NOMO-1 treated with DMSO at 0.1 percent for 48 hours (cell line): ENCODE measurements around the gene PCNP.
"Not testable (repeated sequence)": the region's sequence is repeated elsewhere in the genome, so short reads cannot be mapped to it uniquely, and the experiment has no call there.

Experiments used
- DNase-seq: peaks from one replicate; lab custom pipeline; 2025; ENCODE audit not compliant: unreplicated experiment; lab: John Stamatoyannopoulos, UW

PCNP gene

DNA sequence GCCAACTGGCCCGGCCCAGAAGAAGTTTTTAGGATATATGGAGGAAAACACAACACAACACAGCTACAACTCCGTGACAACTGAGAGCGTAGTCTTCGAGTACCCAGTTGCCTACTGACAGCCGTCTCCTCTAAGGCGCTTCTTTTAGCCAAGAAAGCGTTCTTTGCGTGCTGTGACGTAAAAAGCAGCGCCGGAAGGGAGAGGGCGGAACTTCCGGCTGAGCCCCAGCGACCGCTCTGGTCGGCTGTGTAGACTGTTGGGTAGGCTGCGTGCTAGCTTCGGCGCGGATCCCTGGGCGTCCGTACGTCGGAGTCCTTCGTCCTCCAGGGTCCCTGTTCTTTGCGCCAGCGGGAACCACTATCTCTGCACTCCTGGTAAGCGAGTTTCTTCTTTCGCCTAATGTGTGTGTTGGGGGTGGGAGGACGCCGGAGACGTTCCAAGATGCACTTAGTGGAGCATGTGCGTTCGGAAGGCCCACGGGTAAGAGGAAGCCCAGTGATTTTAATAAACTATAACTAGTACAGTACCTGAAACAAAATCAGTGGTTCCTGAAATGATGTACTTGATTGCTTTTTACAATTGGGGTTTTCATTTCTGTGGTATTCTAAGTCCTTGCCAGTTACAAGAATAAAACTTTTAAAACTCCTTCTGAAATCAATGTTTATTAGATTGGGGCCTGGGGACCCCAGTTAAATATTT is 12.2 kb upstream of the PCNP start, which contains the start of gene TRMT10C:
Gene TRMT10C, plus strand, starts transcription at position 239 of the 699 bp plus-strand sequence. CDS start 2,914 bp downstream, outside the sequence.
- peak; percentile 83 for DNase-seq

DNA sequence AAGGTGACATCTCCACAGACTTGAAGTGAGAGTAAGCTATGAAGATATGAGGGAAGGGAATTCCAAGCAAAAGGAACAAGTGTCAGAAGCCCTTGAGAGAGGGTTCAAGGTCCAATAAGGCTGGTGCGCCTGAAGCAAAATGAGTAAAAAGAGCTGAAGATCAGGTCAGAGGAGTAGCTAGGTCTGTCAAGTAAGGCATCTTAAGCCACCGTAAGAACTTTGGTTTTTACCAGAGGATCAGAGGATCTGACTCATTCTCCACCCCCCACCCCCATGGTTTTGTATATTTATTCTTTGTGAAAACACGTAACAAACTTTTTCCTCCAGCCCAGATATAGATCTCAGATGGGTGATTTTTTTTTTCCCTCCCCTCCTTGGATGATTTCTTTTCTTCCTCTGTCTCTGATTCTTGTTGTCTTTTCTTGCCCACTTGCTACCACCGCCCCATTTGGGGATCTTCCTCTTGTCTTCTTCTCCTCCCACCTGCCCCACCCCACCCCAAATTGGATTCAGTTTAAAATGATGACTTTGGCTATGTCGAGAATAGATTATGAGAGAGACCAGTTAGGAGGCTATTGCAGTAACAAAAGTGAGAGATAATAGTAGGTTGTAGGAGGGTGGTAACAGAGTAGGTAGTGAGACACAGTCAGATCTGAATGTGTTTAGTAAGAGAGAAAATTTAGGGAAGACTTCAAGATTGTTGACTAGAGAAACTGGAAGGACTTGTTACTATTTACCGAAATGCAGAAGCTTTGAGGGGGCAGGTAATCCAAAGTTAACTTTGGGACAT is 6.3 kb upstream of the PCNP start:
- no peak for DNase-seq

DNA sequence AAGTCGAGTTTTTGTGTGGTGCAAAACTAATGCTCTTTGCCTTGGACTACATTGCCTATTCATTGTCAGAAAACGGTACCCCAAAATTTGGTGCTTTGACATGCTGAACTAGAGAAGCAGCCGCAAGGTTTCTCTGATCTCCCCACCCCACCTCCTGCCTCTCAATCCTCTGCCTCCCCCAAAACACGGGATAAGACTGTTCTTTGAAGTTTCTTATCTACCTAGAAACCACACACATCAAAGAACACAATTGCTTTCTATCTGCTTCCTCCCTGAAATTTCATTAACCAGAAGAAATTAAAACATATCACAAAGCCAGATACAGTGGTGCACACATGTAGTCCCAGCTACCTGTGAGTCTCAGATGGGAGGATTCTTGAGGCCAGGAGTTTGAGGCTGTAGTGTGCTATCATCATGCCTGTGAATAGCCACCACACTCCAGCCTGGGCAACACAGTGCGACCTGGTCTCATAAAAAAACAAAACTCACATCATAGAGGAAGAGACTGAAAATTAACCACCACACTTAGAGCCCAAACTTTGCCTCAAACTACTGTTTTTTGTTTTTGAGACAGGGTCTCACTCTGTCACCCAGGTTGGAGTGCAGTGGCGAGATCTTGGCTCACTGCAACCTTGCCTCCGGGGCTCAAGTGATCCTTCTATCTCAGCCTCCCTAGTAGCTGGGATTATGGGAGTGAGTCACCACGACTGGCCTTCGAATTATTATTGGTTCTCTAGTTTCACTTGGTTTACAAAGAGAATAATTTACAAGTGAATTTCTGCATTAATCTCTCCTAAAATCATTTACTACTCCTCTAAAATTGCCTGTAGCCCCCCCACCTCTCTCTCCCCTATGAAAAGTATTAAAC is 2.7 kb upstream of the PCNP start:
- DNase-seq: no peak

DNA sequence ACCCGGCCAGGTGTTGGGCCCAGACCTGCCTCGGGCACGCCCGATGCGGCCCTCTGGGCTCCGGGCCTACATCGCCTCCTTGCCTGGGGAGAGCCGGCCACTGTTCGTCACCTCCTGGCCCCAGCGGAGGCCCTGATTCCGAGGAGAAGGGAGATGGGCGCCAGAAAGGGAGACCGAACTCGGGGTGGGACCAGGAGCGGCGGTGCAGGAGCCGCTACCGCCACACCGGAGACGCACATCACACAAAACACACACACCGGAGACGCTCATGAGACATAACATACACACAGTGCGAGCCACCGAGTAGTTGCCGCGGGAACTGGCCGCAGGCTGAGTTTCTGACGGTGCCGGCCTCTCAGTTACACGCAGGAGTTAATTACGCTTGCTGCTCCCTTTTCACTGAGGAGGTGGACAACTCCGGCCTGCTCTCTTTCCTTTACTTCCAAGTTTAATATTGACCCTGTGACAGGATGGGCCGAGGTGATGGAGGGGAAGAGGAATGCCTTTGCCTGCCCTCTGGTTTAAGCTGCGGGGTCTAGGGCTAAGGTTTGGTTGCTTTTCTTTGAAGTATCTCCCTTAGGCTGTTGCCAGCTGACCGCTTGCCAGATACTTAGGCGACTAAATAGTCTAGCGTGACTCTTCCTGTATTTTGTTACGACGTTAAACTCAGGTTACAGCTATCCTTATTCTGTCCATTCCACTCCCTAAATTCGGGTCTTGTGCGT is 570 bp downstream of the PCNP start:
- peak; percentile 40 for DNase-seq

DNA sequence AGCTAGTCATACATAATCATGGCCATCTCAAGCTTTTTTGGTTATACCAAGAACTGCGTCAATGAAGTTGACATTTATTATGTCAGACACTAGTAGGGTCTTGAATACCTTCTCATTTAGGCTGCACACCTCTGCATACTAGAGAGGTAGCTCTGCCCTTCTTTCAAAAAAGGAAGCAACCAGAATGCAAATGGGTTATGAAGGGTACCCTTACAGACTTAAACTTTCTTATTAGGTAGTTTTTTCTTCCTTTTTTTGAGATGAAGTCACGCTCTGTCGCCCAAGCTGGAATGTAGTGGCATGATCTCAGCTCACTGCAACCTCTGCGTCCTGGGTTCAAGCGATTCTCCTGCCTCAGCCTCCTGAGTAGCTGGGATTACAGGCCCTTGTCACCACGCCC is 3.3 kb downstream of the PCNP start:
- DNase-seq: no peak

DNA sequence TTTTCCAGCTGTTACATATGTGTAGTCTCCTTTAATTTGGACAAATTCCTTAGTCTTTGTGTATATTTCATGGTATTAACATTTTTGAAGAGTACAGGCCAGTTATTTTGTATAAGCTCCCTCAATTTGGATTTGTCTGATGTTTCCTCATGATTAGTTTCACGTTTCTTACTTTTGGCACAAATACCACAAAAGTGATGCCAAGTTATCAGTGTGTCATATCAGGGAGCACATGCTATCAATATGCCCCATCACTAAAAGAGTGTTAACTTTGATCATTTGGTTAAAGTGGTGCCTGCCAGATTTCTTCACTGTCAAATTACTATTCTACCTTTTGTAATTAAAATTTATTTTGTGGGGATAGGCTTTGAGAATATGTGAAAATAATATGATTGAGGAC is 14.6 kb downstream of the PCNP start:
- DNase-seq: no peak

DNA sequence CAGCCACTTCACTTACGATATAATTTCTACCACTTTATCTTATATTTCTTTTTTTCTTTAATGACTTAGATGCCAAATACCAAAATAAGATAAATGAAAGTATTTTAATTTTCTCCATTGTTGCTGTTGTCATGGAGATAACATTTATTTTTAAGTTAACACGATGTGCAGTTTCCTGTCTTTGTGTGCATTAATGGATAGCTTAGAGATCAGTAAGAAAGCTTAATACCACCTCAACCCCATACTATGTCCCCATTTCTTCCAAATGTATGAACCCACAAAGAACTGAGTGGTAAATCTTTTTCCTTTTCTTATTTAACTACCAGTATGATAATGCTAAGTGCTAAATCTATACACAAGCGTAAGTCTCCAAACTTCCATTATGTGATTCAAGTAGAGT is 17.1 kb downstream of the PCNP start:
- no peak for DNase-seq

DNA sequence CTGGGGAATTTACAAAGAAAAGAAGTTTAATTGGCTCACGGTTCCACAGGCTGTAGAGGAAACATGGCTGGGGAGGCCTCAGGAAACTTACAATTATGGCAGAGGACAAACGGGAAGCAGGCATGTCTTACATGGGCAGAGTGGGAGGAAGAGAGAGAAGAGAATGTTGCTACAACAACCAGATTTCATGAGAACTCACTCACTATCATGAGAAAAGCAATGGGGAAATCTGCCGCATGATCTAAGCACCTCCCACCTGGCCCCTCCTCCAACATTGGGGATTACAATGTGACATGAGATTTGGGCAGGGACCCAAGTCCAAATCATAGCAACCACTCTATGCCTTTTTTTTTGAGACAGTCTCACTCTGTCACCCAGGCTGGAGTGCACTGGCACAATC is 28.8 kb downstream of the PCNP start:
- DNase-seq: no peak

DNA sequence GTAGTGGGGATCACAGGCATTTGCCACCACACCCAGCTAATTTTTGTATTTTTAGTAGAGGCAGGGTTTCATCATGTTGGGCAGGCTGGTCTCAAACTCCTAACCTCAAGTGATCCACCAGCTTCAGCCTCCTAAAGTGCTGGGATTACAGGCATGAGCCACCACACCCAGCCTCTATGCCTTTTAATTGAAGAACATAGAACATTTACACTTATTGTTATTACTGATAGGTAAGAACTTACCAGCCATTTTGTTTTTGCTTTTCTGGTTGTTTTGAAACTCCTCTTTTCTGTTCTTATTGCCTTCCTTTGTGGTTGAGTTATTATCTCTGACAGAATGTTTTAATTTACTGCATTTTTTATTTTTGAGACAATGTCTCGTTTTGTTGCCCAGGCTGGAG is 29.2 kb downstream of the PCNP start:
- DNase-seq: no peak

DNA sequence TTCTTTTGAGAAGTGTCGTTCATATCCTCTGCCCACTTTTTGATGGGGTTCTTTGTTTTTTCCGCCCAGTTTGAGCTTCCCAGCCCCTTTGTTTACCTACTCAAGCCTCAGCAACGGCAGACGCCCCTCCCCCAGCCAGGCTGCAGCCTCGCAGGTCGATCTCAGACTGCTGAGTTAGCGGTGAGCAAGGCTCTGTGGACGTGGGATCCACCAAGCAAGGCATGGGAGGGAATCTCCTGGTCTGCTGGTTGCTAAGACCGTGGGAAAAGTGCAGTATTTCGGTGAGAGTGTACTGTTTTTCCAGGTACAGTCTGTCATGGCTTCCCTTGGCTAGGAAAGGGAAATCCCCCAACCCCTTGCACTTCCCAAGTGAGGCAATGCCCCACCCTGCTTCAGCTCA is 31.4 kb downstream of the PCNP start:
- DNase-seq: not testable (repeated sequence)

DNA sequence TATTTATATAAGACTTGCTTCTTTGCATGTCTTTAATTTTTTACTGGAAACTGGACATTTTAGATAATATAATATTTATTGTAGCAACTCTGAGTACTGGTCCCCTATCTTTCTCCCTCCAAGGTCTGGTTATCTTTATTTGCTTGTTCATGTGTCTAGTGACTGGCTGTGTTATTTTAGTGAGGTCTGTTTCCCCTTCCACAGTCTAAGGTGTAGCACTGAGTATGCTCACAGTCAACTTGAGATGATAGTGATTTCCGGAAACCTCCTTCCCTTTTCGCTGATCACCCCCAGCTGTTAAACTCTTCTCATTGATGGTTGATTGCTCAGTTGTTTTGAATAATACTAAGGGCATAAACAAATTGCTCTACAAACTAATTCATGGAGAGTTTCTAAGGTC is 37.0 kb downstream of the PCNP start:
- no peak for DNase-seq

DNA sequence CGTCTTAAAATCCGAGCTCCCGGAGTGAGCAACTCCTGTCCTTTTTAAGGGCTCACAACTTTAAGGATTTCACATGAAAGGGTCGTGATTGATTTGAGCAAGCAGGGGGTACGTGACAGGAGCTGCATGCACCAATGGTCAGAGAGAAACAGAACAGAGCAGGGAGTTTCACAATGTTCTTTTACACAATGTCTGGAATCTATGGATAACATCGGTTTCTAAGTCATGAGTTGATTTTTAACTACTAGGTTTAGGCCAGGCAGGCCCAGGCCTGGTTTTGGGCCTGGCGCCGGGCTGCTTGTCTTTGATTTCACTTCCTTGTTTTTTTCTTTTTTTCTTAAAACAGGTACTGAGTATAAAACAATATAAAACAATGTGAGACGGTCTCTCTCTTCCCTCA is 39.0 kb downstream of the PCNP start:
- peak; percentile 3 for DNase-seq

DNA sequence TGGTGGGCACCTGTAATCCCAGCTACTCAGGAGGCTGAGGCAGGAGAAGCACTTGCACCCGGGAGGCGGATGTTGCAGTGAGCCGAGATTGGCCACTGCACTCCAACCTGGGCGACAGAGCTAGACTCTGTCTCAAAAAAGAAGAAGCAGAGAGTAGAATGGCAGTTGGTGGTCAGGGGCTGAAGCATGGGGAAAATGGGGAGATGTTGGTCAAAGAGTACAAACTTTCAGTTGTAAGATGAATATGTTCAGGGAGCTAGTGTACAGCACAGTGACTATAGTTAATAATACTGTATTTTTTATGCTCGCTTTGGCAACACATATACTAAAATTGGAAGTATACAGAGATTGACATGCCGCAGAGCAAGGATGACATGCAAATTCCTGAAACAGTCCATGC is 41.5 kb downstream of the PCNP start:
- DNase-seq: peak; percentile 10

DNA sequence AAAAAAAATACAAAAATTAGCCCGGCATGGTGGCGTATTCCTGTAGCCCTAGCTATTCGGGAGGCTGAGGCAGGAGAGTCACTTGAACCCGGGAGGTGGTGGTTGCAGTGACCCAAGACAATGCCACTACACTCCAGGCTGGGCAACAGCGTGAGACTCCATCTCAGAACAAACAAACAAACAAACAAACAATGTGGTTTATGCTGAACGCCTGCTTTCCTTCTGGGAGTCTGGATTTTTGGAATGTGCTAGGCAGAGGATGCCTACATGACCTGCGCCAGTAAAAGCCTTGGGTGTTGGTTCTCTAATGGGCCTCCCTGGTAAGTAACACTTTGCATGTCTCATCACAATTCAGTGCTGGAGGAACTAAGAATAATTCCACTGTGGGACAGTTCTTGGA is 43.5 kb downstream of the PCNP start:
- DNase-seq: no peak

DNA sequence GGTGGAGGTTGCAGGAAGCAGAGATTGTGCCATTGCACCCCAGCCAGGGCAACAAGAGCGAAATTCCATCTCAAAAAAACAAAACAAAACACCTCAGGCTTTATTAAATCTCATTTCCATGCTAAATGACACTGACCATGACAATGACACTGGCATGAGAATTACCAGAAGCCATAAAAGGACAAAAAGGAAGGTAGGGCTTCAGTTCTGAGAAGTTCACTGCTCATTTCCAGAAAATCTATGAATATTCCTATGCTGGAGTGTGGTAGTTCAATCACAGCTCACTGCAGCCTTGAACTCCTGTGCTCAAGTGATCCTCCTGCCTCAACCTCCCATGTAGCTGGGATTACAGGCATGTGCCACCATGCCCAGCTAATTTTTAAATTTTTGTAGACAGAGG is 44.7 kb downstream of the PCNP start:
- no peak for DNase-seq

DNA sequence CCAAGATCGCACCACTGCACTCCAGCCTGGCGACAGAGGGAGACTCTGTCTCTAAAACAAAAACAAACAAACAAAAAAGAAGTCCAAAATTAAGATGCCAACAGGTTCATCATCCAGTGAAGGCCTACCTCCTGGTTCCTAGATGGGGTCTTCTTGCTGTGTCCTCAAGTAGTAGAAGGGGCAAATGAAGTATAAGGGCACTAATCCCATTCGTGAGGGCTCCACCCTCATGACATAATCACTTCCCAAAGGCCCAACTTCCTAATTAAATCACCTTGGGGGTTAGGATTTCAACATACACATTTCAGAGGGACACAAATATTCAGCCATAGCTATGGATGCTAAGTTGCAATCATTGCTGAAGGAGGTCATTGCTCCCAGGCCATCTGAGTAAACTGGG is 45.8 kb downstream of the PCNP start:
- DNase-seq: no peak

DNA sequence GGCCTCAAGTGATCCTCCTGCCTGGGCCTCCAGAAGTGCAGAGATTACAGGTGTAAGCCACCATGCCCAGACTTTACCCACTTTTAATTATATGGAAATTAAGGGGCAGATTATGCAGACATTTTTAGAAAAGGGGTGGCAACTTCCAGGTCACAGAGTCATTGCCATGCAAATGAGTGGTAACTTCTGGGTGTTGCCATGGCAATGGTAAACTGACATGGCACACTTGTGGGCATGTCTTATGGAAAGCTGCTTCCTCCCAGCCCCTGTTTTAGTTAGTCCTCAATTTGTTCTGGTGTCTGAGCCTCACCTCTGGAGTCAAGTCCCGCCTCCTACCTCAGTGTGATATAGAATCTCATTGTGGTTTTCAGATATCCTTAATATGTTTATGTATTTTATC is 49.7 kb downstream of the PCNP start:
- DNase-seq: no peak

DNA sequence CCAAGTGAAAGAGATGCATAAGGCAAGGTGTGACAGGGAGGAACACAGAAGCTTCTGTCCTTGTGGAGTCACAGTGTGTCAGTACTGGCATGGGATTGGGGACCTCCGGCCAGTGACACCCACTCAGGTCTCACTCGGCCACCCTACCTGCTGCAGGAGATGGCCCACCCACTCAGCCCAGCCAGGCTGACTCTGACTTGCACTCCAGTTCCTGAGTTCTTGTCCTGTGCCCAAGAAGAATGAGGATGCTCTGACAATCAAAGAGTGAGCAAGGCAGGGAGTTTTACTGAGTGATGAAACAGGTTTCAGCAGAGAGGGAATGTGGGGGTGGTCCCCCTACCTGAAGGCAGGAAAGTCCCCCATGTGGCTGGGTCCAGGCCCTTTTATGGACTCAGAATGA is 50.9 kb downstream of the PCNP start:
- DNase-seq: no peak

DNA sequence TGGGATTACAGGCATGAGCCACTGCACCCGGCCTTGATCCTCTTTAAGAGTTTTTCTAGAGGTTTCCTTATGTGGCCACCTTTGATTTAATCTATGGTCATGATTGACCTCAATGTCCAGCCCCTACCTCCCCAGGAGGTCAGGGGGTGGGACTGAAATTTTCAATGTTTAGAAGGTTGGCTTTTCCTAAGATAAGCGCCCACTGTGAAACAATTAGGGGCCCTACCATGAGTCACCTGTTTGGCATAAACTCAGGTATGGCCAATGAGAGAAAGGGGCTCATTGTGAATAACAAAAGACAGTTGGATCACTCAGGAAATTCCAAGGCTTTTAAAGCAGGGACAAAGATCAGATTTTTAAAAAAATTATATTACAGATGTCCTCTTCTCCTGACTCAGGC is 51.9 kb downstream of the PCNP start:
- no peak for DNase-seq

DNA sequence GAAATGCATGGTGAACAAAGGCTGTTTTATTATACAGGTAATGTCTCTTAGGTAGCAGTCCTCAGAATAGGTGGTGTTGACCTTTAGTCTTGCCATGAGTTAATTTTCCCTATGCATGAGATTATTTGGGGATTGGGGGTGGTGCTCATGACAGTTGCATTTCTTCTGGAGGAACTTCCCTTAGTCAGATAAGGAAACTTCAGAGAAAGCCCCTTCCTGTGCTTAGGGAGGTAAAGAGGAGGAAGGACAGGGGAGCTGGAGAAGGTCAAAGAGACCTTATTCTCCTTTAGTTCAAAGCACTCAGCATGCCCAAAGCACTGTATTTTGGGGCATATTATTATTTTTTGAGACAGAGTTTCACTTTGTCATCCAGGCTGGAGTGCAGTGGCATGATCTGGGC is 55.2 kb downstream of the PCNP start:
- no peak for DNase-seq
